CD4-positive, alpha-beta memory T cell (primary cell): ENCODE measurements around the gene NLE1. TPM values are rescaled to one million over a fixed set of nuclear protein-coding genes. Genes with fewer than 3 reads are reported as not detected.
"Not testable (repeated sequence)": the region's sequence is repeated elsewhere in the genome, so short reads cannot be mapped to it uniquely, and the experiment has no call there.

Experiments
- CTCF ChIA-PET: fragments of 350-600 bp; sonication (Branson Sonifier 250); formaldehyde crosslinking; loops from one replicate; lab custom pipeline; 2021; ENCODE audit warnings: inconsistent platforms; ENCODE audit not compliant: partially characterized antibody; lab: Charles Lee
- POLR2A ChIA-PET: fragments of 350-600 bp; sonication (Branson Sonifier 250); formaldehyde crosslinking; loops from one replicate; lab custom pipeline; 2021; ENCODE audit not compliant: partially characterized antibody; lab: Charles Lee
- DNase-seq, 5 donors: peaks; one replicate each; pipeline versions ENCODE4 v3.0.0 to v3.0.0-alpha.2; 2020 to 2022; ENCODE audit warnings: mixed read lengths in 1 of 5
- H3K27ac ChIP-seq: one replicate; pipeline ENCODE4 v1.7.0; 2013; ENCODE audit warnings: low read depth, low read length
- H3K27me3 ChIP-seq: 2 replicates; pipeline ENCODE4 v1.7.0; 2013; ENCODE audit warnings: mild to moderate bottlenecking, low read length, moderate library complexity; ENCODE audit not compliant: insufficient read depth
- H3K36me3 ChIP-seq: 2 replicates; pipeline ENCODE4 v1.7.0; 2013; ENCODE audit warnings: mild to moderate bottlenecking, low read length, moderate library complexity; ENCODE audit not compliant: insufficient read depth
- H3K4me1 ChIP-seq: 2 replicates; pipeline ENCODE4 v1.7.0; 2013; ENCODE audit warnings: mild to moderate bottlenecking, low read length, moderate library complexity; ENCODE audit not compliant: insufficient read depth
- H3K4me3 ChIP-seq, 2 donors: one replicate each; pipeline ENCODE4 v1.7.0; 2013; ENCODE audit warnings: low read length in 2 of 2, mild to moderate bottlenecking in 1 of 2
- H3K9me3 ChIP-seq, 2 donors: one replicate each; pipeline ENCODE4 v1.7.0; 2013; ENCODE audit warnings: low read length in 2 of 2, control low read depth in 1 of 2; ENCODE audit not compliant: control insufficient read depth in 1 of 2
- H3K27ac Mint-ChIP-seq, 7 donors: one replicate each; pipeline ENCODE4 v1.8.0; 2020 to 2021; ENCODE audit warnings: mixed read lengths in 7 of 7, mild to moderate bottlenecking in 6 of 7, inconsistent platforms in 3 of 7, moderate library complexity in 3 of 7
- H3K27me3 Mint-ChIP-seq, 2 donors: one replicate each; pipeline ENCODE4 v1.8.0; 2020 to 2021; ENCODE audit warnings: mixed read lengths in 2 of 2
- H3K36me3 Mint-ChIP-seq, 2 donors: one replicate each; pipeline ENCODE4 v1.8.0; 2020 to 2021; ENCODE audit warnings: mixed read lengths in 2 of 2, inconsistent platforms in 1 of 2, mild to moderate bottlenecking in 1 of 2
- H3K4me1 Mint-ChIP-seq, 4 donors: one replicate each; pipeline ENCODE4 v1.8.0; 2020 to 2021; ENCODE audit warnings: mixed read lengths in 4 of 4, mild to moderate bottlenecking in 1 of 4
- H3K4me3 Mint-ChIP-seq, 8 donors: one replicate each; pipeline ENCODE4 v1.8.0; 2020 to 2021; ENCODE audit warnings: mixed read lengths in 8 of 8, mild to moderate bottlenecking in 7 of 8, moderate library complexity in 6 of 8, inconsistent platforms in 3 of 8
- H3K9me3 Mint-ChIP-seq, 8 donors: one replicate each; pipeline ENCODE4 v1.8.0; 2020 to 2021; ENCODE audit warnings: mixed read lengths in 8 of 8, mild to moderate bottlenecking in 5 of 8, inconsistent platforms in 3 of 8, moderate library complexity in 1 of 8
- intact Hi-C: fragments of 100-400 bp; cut with micrococcal nuclease; formaldehyde crosslinking; loops from one replicate; pipeline ENCODE4 v1.15.1; 2023
- polyA plus RNA-seq, 2 donors: library from polyadenylated mRNA; unstranded; fragments of 300-500 nt; fragmentation: Illumina TruSeq; gene quantifications; one replicate each; pipeline ENCODE4 v1.2.3, GENCODE V29; 2021
- total RNA-seq, 2 experiments: library from RNA; stranded (reverse); gene quantifications; one replicate each; pipeline ENCODE4 v1.2.3, GENCODE V29; 2021

The NLE1 gene
- total and polyA plus RNA-seq, 4 experiments from 2014 or later = 4.4 to 20.5 (median 12.5) TPM

DNA sequence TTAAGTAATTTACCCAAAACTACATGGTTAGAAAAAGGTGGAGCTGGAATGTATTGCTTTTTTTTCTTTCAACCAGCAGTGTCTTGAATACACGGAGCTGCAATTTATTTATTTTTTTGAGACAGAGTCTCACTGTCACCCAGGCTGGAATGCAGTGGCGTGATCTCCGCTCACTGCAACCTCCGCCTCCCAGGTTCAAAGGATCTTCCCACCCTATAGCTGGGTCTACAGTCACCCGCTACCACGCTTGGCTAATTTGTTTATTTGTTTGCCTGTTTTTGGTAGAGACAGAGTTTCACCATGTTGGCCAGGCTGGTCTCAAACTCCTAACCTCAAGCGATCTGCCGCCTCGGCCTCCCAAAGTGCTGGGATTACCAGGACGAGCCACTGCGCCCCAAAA lies 51.4 kb downstream of the NLE1 start:
- peak overlapping the region in 2 of 8 donors; percentile 26 to 32 for H3K4me3 Mint-ChIP-seq

GRCh38 chr17:35089586-35090296 lies 52.4 kb downstream of the NLE1 start:
- intact Hi-C loops = loop anchor here (1.0 kb wide), 9 partner anchors 26 to 128 kb away; partner anchors contain the start of genes CCT6B, NLE1, RAD51D and RFFL
- CTCF ChIA-PET = interaction anchor here (0.7 to 4.3 kb wide), 37 partner anchors 8 to 719 kb away, joined by 3 to 70 read pairs (median 5); partner anchors contain the start of genes CCT6B, RAD51D, RFFL and TAF15
- DNase-seq = peak in 2 of 5 donors; percentile 68 to 77

More for the DNA sequence above, 51.4 kb downstream of the NLE1 start:
- H3K9me3 ChIP-seq, H3K4me3 ChIP-seq, H3K27me3 Mint-ChIP-seq, H3K27ac ChIP-seq, DNase-seq, H3K36me3 ChIP-seq, H3K9me3 Mint-ChIP-seq, H3K27me3 ChIP-seq, intact Hi-C loops: not testable (repeated sequence)
- ChIA-PET POLR2A (interaction anchor here (0.7 to 3.5 kb wide), 9 partner anchors 25 to 109 kb away, joined by 3 to 33 read pairs (median 18); partner anchors contain the start of genes LIG3, NLE1, RAD51D and RFFL), CTCF (interaction anchor here (1.0 to 4.3 kb wide), 14 partner anchors 10 to 673 kb away, joined by 3 to 70 read pairs (median 8); partner anchors contain the start of genes RAD51D and RFFL)
- peaks cover 33% of the 10 kb centered on the region for H3K4me1 ChIP-seq
- H3K27ac Mint-ChIP-seq = peak overlapping the region in 5 of 7 donors; percentile 31 to 99 (median 57)
- H3K4me1 Mint-ChIP-seq = peaks cover 21 to 45% (median 31%) of the 10 kb centered on the region in 4 donors
- H3K36me3 Mint-ChIP-seq = peaks cover 0 to 15% of the 10 kb centered on the region in 2 donors

GRCh38 chr17:35088881-35089585 lies 53.1 kb downstream of the NLE1 start:
- Histone ChIP-seq H3K4me3 (peak overlapping the region; percentile 76 to 96), H3K36me3 (no peaks in the 10 kb centered on the region), H3K4me1 (peaks cover 42% of the 10 kb centered on the region), H3K27me3 (no peaks in the 10 kb centered on the region), H3K27ac (peak overlapping the region; percentile 97), H3K9me3 (no peaks in the 10 kb centered on the region)
- CTCF ChIA-PET = interaction anchor here (0.7 to 4.3 kb wide), 36 partner anchors 9 to 720 kb away, joined by 3 to 70 read pairs (median 5); partner anchors contain the start of genes CCT6B, RAD51D, RFFL and TAF15
- H3K27ac Mint-ChIP-seq = peak overlapping the region; percentile 92 to 99 (median 97)
- intact Hi-C loops = loop anchor here (1.0 kb wide), 11 partner anchors 15 to 153 kb away; partner anchors contain the start of genes CCT6B, NLE1, RAD51D and RFFL
- peak overlapping the region; percentile 93 to 99 (median 96) for H3K4me3 Mint-ChIP-seq
- no peaks in the 10 kb centered on the region for H3K9me3 Mint-ChIP-seq
- H3K27me3 Mint-ChIP-seq = no peaks in the 10 kb centered on the region
- peak; percentile 86 to 95 (median 88) for DNase-seq
- POLR2A ChIA-PET = interaction anchor here (0.5 to 4.0 kb wide), 37 partner anchors 9 to 489 kb away, joined by 3 to 33 read pairs (median 4); partner anchors contain the start of genes CCT6B, LIG3, NLE1 and PEX12
- H3K36me3 Mint-ChIP-seq = peaks cover 0 to 18% of the 10 kb centered on the region in 2 donors
- peaks cover 28 to 55% (median 40%) of the 10 kb centered on the region in 4 donors for H3K4me1 Mint-ChIP-seq

More at GRCh38 chr17:35089586-35090296, 52.4 kb downstream of the NLE1 start:
- Mint-ChIP-seq H3K27ac (peak overlapping the region; percentile 92 to 99 (median 97)), H3K9me3 (no peaks in the 10 kb centered on the region), H3K27me3 (no peaks in the 10 kb centered on the region), H3K36me3 (peaks cover 0 to 18% of the 10 kb centered on the region in 2 donors), H3K4me3 (peak overlapping the region; percentile 90 to 98 (median 92)), H3K4me1 (peaks cover 28 to 55% (median 39%) of the 10 kb centered on the region in 4 donors)
- peak overlapping the region; percentile 74 to 76 for H3K4me3 ChIP-seq
- H3K4me1 ChIP-seq = peaks cover 41% of the 10 kb centered on the region
- H3K36me3 ChIP-seq = no peaks in the 10 kb centered on the region
- POLR2A ChIA-PET = interaction anchor here (0.7 to 3.5 kb wide), 33 partner anchors 10 to 489 kb away, joined by 3 to 33 read pairs (median 4); partner anchors contain the start of genes CCT6B, LIG3, NLE1 and PEX12
- H3K27ac ChIP-seq = peak overlapping the region; percentile 97
- H3K27me3 ChIP-seq = no peaks in the 10 kb centered on the region
- H3K9me3 ChIP-seq = no peaks in the 10 kb centered on the region

GRCh38 chr17:35088356-35088880 lies 53.7 kb downstream of the NLE1 start:
- DNase-seq = no peak
- Histone ChIP-seq H3K27ac (peak overlapping the region; percentile 97), H3K9me3 (no peaks in the 10 kb centered on the region), H3K27me3 (no peaks in the 10 kb centered on the region), H3K4me3 (peak overlapping the region; percentile 25 to 96), H3K36me3 (no peaks in the 10 kb centered on the region), H3K4me1 (peaks cover 48% of the 10 kb centered on the region)
- H3K36me3 Mint-ChIP-seq = peaks cover 0 to 18% of the 10 kb centered on the region in 2 donors
- CTCF ChIA-PET = interaction anchor here (1.0 to 4.9 kb wide), 3 partner anchors 11 to 66 kb away, joined by 3 to 34 read pairs (median 3); partner anchors contain the start of gene RFFL
- H3K4me3 Mint-ChIP-seq = peak overlapping the region; percentile 93 to 99 (median 96)
- peaks cover 28 to 56% (median 44%) of the 10 kb centered on the region in 4 donors for H3K4me1 Mint-ChIP-seq
- H3K27me3 Mint-ChIP-seq = no peaks in the 10 kb centered on the region
- H3K27ac Mint-ChIP-seq = peak overlapping the region; percentile 92 to 99 (median 97)
- no peaks in the 10 kb centered on the region for H3K9me3 Mint-ChIP-seq
- POLR2A ChIA-PET = interaction anchor here (0.8 to 4.0 kb wide), 14 partner anchors 9 to 449 kb away, joined by 3 to 33 read pairs (median 8); partner anchors contain the start of genes CCT6B, LIG3, NLE1 and RAD51D
- intact Hi-C loops = loop anchor here (1.0 kb wide), 2 partner anchors 14 to 154 kb away; no protein-coding TSS in a partner anchor

GRCh38 chr17:35087731-35088355 lies 54.3 kb downstream of the NLE1 start:
- Mint-ChIP-seq H3K4me3 (peak overlapping the region; percentile 93 to 99 (median 96)), H3K4me1 (peaks cover 33 to 61% (median 50%) of the 10 kb centered on the region in 4 donors), H3K27ac (peak overlapping the region; percentile 92 to 99 (median 97)), H3K9me3 (no peaks in the 10 kb centered on the region), H3K27me3 (no peaks in the 10 kb centered on the region), H3K36me3 (peaks cover 0 to 18% of the 10 kb centered on the region in 2 donors)
- Histone ChIP-seq H3K9me3 (no peaks in the 10 kb centered on the region), H3K27me3 (no peaks in the 10 kb centered on the region), H3K36me3 (no peaks in the 10 kb centered on the region), H3K4me1 (peaks cover 54% of the 10 kb centered on the region), H3K4me3 (peak overlapping the region; percentile 25 to 96), H3K27ac (peak overlapping the region; percentile 97)
- intact Hi-C loops = loop anchor here (1.0 kb wide), 2 partner anchors 14 to 154 kb away; no protein-coding TSS in a partner anchor
- peak in 4 of 5 donors; percentile 32 to 67 (median 35) for DNase-seq
- CTCF ChIA-PET = interaction anchor here (1.0 to 4.9 kb wide), 6 partner anchors 10 to 86 kb away, joined by 3 to 34 read pairs (median 4); partner anchors contain the start of gene RFFL
- POLR2A ChIA-PET = interaction anchor here (0.8 to 4.0 kb wide), 15 partner anchors 8 to 449 kb away, joined by 3 to 33 read pairs (median 7); partner anchors contain the start of genes CCT6B, LIG3, NLE1 and RAD51D
